Cardiac fibroblast (primary cell): ENCODE data around the gene MDN1.
"Not testable (repeated sequence)": the region's sequence is repeated elsewhere in the genome, so short reads cannot be mapped to it uniquely, and the experiment has no call there.

Experiments
- DNase-seq, 2 donors: peaks; one replicate each; pipeline versions ENCODE4 v3.0.0 to v3.0.0-alpha.2; 2010; ENCODE audit warnings: low read depth in 2 of 2
- H3K4me3 ChIP-seq, 2 donors: replicated peaks in 1 of 2; 1 replicate in 1 of 2; 2 replicates in 1 of 2; pipeline ENCODE4 v1.5.1; 2011; ENCODE audit warnings: low read depth in 2 of 2, low read length in 2 of 2, mild to moderate bottlenecking in 2 of 2, moderate library complexity in 1 of 2
- TF ChIP-seq, protein P1 (sequence below): IDR thresholded peaks from one replicate; pipeline ENCODE4 v1.5.1; 2011; ENCODE audit warnings: low read depth, mild to moderate bottlenecking, low read length, inconsistent platforms

MDN1 gene

GRCh38 chr6:89830170-89830809 lies 10.7 kb upstream of the MDN1 start:
- TF ChIP-seq, protein P1, sequence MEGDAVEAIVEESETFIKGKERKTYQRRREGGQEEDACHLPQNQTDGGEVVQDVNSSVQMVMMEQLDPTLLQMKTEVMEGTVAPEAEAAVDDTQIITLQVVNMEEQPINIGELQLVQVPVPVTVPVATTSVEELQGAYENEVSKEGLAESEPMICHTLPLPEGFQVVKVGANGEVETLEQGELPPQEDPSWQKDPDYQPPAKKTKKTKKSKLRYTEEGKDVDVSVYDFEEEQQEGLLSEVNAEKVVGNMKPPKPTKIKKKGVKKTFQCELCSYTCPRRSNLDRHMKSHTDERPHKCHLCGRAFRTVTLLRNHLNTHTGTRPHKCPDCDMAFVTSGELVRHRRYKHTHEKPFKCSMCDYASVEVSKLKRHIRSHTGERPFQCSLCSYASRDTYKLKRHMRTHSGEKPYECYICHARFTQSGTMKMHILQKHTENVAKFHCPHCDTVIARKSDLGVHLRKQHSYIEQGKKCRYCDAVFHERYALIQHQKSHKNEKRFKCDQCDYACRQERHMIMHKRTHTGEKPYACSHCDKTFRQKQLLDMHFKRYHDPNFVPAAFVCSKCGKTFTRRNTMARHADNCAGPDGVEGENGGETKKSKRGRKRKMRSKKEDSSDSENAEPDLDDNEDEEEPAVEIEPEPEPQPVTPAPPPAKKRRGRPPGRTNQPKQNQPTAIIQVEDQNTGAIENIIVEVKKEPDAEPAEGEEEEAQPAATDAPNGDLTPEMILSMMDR, result no peak
- no peak for DNase-seq
- H3K4me3 ChIP-seq, result peak overlapping the region; percentile 87 to 88

DNA sequence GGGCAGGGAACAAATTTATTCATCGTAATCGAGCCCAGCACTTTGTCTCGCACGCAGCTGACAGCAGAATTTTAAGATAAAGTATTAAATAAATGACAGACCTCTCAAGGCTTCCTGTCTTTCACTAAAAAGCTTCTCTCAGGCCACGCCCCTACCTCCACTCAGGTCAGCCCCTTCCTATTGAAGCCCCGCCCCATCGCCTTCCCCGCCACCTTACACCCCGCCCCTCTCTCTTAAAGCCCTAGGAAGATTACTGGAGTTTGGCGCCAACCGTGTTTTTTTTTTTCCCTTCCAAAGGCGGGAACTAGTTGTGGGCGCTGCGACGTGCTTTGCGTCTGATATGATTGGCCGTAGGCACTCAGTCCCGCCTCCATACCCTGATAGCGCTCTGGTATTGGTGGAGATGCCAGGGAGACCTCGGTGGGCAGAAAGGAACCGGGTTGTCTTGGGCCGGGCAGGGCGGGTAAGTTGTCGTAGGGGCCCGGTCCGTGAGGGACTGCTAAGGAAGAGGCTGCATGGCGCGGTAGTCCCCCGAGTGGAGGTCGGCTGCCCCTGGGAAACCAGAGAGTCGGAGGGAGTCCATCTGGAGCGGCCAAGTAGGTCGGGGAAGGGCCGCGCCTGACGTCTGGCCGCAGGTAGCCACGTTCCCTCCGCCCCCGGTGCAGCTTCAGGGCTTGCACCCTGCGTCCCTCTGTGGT lies 10.0 kb upstream of the MDN1 start, which contains the start of gene CASP8AP2:
CASP8AP2 (plus strand) TSS at position 409 of the 698 bp plus-strand sequence.
- DNase-seq, result peak; percentile 99
- H3K4me3 ChIP-seq, result peak within 1 kb of the TSS; percentile 87 to 88
- TF ChIP-seq, protein P1, result no peak

GRCh38 chr6:89828988-89829471 lies 9.4 kb upstream of the MDN1 start:
- DNase-seq, result no peak
- TF ChIP-seq, protein P1, result no peak
- H3K4me3 ChIP-seq, result peak overlapping the region; percentile 76 to 87

DNA sequence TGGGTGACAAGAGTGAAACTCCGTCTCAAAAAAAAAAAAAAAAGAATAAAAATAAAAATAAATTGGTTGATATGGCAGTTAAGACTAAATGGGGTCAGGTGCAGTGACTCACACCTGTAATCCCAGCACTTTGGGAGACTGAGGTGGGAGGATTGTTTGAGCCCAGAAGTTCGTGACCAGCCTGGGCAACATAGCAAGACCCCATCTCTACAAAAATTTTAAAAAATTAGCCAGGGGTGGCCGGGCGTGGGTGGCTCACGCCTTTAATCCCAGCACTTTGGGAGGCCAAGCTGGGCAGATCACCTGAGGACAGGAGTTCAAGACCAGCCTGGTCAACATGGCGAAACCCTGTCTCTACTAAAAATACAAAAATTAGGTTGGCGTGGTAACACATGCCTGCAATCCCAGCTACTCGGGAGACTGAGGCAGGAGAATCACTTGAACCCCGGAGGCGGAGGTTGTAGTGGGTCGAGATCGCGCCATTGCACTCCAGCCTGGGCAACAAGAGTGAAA lies 8.9 kb upstream of the MDN1 start:
- H3K4me3 ChIP-seq, result peak overlapping the region; percentile 76 to 87
- DNase-seq, result not testable (repeated sequence)

- H3K4me3 ChIP-seq, result no peak overlapping the region
- DNase-seq, result peak; percentile 55 to 61
- TF ChIP-seq, protein P1, result no peak
Observed at GRCh38 chr6:89826029-89826528, 6.5 kb upstream of the MDN1 start.

GRCh38 chr6:89818977-89819335 lies 638 bp downstream of the MDN1 start:
- peak; percentile 41 to 46 for DNase-seq
- H3K4me3 ChIP-seq, result peak overlapping the region; percentile 90 to 99
- TF ChIP-seq, protein P1, result no peak

DNA sequence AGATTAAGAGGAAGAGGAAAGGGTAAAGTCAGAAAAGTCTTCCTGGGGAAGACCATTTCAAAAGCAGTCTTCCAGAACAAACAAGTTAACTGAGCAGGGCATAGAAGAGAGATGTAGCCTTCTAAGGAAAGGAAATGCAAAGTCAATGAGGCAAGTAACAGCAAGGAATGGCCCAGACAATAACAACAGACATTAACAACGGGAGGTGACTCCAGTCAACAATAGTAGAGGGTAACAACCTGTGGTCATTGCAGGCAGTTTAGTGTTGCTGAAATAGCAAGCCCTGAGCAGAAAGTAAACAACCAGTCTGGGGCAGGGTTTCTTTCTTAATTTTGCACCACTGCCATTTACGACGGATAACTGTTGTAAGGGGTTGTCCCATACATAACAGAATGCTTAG lies 2.1 kb downstream of the MDN1 start:
- no peak overlapping the region for H3K4me3 ChIP-seq
- no peak for DNase-seq
- TF ChIP-seq, protein P1, result no peak

DNA sequence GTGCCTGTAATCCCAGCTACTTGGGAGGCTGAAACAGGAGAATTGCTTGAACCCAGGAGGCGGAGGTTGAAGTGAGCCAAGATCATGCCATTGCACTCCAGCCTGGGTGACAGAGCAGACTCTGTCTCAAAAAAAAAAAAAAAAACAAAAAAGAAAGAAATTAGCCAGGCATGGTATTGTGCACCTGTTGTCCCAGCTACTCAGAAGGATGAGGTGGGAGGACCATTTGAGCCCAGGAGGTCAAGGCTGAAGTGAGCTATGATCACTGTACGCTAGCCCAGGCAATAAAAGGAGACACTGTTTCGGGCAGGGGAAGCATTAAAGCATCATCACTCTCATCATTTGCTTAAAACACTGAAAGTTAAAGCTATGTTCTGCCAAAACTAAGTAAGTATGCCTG lies 6.2 kb downstream of the MDN1 start:
- DNase-seq, H3K4me3 ChIP-seq: not testable (repeated sequence)
